GM21390 (cell line): Measurements from ENCODE around the gene MLXIP.

Experiments
- ATAC-seq: cut with Tn5 transposase; IDR thresholded peaks from one replicate; pipeline ENCODE4 v1.9.1; 2021; ENCODE audit not compliant: unreplicated experiment

The MLXIP gene

DNA sequence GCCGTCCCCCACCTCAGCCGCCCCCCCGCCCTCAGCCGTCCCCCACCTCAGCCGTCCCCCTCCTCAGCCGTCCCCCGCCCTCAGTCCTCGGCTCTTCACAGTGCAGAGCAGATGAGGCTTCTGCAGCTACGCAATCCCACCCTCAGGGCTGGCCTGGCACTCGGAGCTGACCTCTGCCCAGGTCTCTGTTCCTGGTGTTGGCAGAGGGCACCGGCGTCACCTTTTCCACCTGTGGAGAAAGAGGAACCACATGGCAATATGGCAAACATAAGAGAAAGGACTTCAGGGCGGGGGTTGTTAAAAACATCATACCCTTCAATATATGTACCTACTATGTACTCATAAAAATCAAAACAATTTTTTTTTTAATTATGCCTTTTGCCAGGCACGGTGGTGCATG, 45.8 kb downstream of the MLXIP start:
- ATAC-seq, result no peak

DNA sequence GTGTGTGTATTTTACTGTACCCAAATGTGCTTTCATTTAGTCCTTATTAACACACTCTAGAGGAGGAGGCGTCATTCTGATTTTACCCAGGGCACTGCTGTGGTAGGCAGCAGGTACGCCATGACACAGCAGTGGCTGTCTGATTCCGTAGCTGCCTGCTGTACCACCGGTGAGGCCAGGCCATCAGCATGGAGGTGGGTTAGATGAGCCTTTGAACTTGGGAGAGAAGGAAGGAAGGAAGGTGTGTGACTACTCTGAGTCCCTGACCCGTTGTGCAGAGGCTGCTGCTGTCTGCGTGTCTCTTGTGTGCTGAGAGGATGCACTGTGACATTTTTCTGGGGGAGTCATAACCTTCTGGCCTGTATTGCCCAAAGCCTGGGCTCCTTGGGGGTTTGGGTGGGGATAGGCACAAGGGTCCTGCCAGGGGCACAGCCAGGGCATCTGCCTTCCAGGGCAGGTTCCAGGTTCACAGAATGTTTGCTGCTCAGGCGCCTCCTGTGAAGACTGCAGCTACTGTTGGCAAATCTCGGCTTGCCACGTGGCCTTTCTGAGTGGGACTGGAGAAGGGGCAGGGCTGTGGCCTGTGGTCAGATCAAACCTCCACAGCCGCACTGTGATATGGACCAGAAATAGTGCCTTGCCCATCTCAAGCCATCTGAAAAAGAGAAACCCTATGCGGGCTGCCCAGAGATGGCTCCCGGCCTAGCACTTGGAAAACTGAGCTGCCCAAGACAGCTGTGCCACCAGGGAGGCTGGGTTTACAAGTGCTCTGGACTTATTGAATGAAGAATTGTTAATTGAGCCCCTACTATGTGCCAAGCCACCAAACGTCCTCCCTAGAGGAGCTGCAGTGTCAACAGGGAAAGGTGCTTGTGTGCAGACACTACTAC, 47.1 kb downstream of the MLXIP start:
- ATAC-seq, result no peak

DNA sequence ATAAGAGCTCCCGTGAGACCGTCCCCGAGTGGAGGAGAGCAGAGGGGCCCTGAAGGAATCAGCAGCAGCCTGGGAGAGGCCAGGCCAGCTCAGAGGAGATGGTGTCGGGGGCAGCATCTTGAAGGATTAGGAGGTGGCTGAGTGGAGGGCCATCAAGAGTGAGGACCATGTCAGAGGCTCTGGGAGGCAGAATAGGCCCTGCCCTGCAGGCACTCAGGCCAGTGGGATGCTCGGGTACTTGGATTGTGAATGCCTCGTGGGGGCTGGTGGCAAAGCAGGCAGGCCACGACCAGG, 47.7 kb downstream of the MLXIP start:
- ATAC-seq, result no peak

DNA sequence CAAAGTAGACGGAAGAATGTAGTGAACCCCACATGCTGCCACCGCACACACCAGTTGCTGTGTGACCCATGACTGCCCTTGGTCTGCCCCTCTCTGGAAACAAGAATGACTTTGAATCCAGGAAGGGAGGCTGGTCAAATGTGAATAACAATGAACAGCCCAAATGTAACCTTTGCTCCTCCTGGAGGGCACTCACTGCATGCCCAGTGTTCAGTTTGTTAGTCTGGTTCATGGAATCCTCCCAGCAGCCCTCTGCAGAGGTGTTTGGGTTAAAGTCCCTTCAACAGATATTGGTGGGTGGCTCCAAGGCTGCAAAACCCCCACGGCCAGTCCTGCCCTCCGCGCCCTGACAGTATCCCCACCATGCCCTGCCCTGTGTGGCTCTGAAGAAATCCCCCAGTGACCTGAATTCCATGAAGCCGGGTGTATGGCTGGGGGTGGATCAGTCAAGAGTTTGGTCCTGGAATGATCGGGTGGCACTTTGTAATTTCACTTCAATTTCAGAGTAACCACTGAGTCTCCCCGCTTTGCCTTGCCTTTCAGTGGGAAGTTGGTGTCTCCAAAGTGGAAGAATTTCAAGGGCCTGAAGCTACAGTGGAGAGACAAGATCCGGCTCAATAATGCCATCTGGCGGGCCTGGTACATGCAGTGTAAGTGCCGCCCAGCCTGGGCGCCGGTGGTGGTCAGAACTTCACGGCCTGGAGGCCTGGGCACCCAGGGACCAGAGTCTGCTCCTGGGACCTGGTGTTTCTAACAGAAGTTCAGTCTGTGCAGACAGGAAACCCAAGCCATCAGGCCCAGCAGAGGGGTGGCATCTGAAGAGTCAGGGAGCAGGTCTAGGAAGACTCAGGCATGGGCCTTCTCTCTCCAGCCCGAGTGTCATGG, 48.4 kb downstream of the MLXIP start:
- no peak for ATAC-seq

- no peak for ATAC-seq
Observed at GRCh38 chr12:122127839-122128238, 49.3 kb downstream of the MLXIP start.

DNA sequence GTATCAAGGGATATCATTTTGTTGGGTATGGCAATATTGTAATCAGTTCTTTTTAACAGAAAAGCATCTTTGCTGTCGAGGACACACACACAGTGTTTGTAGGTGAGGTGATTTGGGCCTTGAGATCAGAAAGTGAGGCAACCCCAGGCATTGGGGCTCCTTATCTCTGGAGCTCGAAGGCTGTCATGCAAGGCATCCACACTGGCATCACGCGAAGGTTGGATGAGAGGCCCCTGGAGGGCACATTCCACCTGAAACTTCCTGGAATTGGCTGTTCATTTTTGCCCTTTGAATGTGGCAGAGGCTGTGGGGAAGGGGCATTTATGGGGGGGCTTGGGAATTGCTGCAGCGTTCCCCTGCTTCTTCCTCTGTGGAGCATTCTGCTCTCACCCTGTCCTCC, 49.9 kb downstream of the MLXIP start:
- ATAC-seq, result no peak

DNA sequence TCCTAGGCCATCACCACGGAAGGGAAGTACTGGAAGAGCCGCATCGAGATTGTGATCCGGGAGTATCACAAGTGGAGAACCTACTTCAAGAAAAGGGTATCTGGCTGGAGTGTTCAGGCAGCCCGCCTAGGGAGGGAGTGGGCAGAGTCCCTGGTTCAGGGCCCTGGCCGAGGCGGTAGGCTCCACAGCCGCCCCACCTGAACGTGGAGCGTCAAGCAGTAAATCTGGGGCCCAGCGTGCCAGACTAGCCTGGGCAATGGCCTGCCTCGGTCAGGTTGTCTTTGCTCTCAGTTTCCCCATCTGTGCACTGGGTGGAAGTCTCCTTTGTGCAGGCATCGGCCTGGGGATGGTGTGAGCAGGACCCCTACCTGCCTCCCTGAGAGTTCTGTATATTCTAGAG, 50.6 kb downstream of the MLXIP start:
- no peak for ATAC-seq

- no peak for ATAC-seq
Observed at GRCh38 chr12:122130150-122130549, 51.6 kb downstream of the MLXIP start.

DNA sequence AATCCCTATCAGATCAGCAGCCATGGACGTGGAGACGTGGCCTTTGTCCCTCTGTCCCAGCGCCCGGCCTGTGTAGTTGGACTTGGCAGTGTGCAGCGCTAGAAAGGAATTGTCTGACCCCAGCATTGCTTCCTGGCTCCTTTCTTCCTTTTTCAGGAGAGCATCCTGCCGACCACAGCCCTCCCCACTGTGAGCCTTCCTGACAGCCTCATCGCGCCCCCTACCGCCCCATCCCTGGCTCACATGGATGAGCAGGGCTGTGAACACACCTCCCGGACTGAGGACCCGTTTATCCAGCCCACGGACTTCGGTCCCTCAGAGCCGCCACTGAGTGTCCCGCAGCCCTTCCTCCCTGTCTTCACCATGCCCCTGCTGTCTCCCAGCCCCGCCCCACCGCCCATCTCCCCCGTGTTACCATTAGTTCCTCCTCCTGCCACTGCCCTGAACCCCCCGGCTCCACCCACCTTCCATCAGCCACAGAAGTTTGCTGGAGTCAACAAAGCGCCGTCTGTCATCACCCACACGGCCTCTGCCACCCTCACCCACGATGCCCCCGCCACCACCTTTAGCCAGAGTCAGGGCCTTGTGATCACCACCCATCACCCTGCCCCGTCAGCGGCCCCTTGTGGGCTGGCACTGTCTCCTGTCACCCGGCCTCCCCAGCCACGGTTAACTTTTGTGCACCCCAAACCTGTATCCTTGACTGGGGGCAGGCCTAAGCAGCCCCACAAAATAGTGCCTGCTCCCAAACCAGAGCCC, 54.8 kb downstream of the MLXIP start:
- ATAC-seq, result no peak

DNA sequence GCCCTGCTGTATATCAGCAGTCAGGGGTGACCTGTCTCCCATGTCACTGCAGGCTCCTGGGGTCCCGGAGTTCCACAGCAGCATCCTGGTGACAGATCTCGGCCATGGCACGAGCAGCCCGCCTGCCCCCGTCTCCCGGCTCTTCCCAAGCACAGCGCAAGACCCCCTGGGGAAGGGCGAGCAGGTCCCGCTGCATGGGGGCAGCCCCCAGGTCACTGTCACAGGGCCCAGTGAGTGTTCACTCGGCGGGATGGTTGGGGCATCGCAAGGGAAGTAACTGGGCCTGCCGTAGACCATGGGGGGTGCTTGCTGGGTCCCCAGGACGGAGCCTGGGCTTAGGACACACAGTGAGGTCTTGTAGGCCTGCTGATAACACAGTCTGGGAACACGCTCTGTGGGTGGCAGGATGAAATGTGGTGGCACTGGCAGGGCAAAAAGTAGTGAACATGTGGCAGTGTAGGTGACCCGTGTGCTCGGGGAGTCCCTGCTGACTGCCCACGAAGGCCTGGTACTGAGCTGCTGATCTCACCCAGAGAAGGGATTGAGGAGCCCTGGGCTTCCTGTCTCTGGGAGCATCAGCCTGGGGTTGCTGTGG, 57.0 kb downstream of the MLXIP start:
- ATAC-seq, result no peak

- no peak for ATAC-seq
Observed at GRCh38 chr12:122137229-122137628, 58.7 kb downstream of the MLXIP start.

- no peak for ATAC-seq
Observed at GRCh38 chr12:122137681-122138080, 59.1 kb downstream of the MLXIP start.

DNA sequence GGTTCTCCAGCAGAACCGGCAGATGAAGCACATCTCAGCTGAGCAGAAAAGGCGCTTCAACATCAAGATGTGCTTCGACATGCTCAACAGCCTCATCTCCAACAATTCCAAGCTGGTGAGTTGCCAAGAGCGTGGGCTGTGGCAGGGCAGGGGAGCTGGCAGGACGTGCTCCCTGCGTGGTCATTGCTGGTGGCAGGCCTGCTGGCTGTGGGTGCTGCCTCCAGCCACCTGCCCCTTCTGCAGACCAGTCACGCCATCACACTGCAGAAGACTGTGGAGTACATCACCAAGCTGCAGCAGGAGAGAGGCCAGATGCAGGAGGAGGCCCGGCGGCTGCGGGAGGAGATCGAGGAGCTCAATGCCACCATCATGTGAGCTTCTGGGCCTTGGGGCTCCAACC, 59.6 kb downstream of the MLXIP start:
- ATAC-seq, result no peak

DNA sequence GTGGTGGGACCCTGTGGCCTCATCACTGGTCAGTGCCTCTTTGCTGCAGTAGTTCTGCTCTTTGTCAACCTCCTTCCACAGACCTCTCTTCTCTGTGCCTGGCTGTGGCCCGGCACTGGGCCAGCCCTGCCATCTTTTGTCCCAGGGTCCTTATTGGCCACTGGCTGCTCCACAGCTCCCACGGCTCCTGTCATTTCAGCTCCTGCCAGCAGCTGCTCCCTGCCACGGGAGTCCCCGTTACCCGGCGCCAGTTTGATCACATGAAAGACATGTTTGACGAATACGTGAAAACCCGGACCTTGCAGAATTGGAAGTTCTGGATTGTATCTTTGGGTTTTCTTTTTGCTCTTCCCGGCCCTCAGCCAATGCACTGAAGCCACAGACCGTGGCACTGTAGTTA, 60.1 kb downstream of the MLXIP start:
- ATAC-seq, result no peak

DNA sequence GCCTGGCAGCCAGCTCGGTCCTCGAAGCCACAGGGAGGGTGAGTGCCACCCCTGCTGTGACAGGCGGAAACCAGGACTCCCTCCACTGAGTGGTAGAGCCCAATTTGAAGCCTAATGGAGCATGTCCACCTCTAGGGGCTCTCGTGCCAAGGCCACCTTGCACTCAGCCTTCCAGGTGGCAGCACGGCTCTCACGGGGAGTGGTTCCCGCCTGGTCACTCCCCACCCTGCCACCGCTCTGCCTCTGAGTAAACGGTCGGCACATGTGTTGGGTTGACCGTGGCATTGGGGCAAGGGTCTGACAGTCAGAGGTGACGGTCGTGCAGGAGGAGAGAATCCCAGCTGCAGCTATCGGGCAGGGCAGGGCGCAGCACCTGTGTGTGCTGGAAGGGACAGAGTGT, 60.7 kb downstream of the MLXIP start:
- no peak for ATAC-seq

DNA sequence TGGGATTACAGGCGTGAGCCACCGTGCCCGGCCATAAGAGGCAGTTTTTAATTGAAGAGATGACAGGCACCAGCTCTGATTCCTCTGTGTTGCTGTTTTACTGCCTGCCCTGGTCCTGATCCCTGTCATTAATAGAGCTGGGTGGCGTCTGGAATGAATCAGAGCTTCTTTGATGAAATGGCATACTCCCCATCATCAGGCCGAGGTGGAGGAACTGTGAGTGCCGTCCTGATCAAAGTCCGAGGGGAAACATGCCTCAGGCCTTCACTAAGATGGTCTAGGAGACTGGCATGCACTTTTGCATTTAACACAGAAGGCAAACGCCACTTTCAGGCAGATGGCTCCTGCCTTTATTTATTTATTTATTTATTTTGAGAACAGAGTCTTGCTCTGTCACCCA, 61.4 kb downstream of the MLXIP start:
- ATAC-seq, result no peak

GRCh38 chr12:122140467-122141257, 62.1 kb downstream of the MLXIP start:
- ATAC-seq, result no peak

GRCh38 chr12:122141911-122142725, 63.6 kb downstream of the MLXIP start:
- no peak for ATAC-seq

GRCh38 chr12:122142857-122143256, 64.3 kb downstream of the MLXIP start:
- no peak for ATAC-seq

GRCh38 chr12:122144885-122145284, 66.3 kb downstream of the MLXIP start:
- no peak for ATAC-seq
